ENCODE results near the gene TNFAIP8L1.

TNFAIP8L1 gene

DNA sequence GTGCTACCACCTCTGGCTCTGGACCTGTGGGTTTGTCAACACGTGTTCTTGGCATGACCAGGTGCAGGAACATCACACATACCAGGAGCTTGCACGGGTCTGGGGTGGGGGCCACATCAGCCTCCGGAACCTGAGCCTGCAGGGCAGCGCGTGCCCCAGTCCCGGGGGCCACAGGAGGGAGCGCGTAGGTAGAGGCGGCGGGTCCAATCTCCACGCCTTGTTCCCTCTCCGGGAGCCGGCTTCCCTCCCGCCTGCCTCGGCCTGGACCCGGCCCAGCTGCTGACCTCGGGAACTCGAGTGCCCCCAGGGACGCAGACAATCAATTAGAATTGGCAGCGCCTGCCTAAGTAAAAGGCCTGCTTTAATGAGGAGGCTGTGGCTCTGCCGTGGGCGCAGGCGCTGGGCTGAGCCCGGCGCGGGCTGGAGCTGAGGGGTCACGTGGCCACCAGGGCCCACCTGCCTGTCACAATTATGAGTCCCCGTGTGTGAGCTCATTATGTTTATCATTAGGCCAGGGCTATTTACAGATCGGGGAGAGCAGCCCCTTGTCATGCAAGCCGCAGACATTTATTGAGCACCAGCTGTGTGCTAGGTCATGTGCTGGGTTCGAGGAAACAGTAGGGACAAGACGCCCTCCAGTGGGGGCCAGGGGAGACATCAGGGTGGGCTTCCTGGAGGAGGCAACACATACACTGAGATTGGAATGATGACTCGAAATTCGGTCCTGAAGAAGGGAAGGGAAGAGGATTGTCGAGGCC lies 32.2 kb upstream of the TNFAIP8L1 start:
- DNase-seq, result peak in 22 of 42 donors; percentile 8 to 57 (median 34)
- intact Hi-C loops (cut with DNase I), result no loop called here

DNA sequence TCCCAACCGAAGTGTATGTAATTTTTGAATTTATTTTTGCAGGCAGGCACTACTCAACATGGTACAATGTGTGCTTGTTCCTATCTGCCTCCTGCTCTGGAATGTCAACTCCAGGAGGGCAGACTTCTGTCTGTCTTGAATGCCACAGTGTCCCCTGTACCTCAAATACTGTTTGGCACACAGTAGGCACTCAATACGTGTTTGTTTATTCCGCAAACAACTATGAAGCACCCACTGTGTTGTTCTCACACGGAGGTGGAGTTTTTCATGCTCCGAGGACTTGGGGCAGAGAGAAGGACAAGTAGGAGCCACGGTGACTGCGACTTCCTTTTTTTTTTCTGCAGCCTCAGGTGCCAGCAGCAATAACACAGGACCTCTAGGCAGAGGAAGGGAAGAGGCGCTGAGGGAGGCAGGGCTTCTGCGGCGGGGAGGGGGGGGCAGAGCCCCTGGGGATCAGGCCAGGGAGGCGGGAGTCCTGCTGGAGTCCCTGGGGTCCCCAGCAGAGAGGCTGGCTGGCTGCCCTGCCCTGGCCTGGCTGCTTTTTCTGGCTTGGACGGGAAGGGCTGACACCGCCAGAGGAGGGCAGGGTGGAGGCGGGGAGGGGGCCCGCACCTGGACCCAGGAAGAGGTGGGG lies 29.3 kb upstream of the TNFAIP8L1 start:
- DNase-seq, result peak in 6 of 42 donors; percentile 5 to 18 (median 13)
- intact Hi-C loops (cut with DNase I), result no loop called here

DNA sequence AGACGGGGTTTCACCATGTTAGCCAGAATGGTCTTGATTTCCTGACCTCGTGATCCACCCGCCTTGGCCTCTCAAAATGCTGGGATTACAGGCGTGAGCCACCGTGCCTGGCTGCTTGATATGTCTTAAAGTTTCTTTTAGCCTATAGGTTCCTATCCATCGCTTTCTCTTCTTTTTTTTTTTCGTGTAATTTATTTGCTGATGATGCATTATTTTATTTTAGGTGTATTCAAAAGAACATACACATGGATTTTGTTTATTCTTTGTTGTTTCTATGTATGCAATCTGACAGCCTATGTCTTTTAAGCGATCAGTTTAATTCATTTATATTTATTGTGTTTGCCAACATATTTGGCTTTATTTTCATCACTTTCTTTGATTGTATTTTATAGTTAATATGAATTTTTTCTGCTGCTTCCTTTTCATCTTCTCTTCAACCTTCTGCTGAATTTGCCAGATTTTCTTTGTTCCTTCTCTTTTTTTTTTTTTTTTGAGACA lies 26.0 kb upstream of the TNFAIP8L1 start:
- intact Hi-C loops (cut with DNase I), result no loop called here
- no peak for DNase-seq

DNA sequence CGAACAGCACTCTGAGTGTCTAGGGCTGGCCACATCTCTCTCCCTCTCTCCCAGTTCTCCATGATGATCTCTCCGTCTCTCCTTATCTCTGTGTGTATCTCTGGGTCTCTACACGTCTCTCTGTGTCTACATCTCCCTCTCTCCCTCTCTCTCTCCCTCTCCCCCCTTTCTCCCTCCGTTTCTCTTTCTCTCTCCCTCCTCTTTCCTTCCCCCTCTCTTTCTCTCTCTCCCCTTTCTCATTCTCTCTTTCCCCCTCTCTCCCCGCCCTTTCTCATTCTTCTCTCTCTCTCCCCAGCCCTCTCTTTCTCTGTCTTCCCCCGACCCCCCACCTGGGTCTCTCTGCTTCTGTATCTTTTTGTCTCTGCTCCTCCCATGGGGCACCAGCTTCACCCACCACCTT lies 21.3 kb upstream of the TNFAIP8L1 start:
- no peak for DNase-seq
- intact Hi-C loops (cut with DNase I), result no loop called here

DNA sequence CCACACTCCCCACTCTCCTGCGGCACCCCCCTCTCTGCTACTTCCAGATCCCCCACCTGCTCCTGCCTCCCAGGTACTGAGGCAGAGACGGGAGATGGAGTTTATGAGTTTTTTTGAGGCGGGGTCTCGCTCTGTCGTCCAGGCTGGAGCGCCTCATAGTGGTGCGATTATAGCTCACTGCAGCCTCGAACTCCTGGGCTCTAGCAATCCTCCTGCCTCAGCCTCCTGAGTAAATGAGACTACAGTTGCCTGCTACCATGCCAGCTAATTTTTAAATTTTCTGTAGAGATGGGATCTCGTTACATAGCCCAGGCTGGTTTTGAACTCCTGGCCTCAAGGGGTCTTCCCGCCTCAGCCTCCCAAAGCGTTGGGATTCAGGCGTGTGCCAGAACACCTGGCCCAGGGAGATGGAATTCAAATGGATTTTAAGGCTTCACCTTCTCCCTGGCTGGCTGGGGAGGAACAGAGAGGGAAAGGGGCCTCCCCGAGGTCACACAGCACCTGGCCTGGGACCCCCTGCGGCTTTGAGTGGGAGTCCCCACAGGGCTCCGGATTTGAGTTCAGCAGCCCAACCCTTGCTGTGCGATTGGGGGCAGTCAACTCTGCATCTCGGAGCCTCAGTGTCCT lies 19.5 kb upstream of the TNFAIP8L1 start:
- no peak for DNase-seq
- intact Hi-C loops (cut with DNase I), result no loop called here

DNA sequence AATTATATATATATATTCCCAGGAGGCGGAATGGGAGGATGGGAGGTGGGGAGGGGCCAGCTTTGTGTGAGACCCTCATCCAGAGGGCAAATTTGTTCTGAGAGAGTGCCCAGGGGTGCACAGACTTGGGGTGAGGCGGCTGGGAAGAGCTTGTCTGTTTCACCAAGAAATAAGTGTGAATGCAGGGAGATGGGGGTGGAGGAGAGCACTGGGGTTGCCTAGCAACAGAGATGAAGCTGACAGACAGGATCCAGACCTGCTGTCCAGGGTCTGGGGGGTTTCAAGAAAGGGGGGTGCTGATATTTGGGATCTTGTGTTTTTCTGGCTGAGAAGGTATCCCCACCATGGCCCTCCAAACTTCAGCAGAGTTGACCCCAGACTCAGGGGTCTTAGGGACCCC lies 18.6 kb upstream of the TNFAIP8L1 start:
- peak in 22 of 42 donors; percentile 22 to 80 (median 40) for DNase-seq
- intact Hi-C loops (cut with DNase I), result no loop called here

DNA sequence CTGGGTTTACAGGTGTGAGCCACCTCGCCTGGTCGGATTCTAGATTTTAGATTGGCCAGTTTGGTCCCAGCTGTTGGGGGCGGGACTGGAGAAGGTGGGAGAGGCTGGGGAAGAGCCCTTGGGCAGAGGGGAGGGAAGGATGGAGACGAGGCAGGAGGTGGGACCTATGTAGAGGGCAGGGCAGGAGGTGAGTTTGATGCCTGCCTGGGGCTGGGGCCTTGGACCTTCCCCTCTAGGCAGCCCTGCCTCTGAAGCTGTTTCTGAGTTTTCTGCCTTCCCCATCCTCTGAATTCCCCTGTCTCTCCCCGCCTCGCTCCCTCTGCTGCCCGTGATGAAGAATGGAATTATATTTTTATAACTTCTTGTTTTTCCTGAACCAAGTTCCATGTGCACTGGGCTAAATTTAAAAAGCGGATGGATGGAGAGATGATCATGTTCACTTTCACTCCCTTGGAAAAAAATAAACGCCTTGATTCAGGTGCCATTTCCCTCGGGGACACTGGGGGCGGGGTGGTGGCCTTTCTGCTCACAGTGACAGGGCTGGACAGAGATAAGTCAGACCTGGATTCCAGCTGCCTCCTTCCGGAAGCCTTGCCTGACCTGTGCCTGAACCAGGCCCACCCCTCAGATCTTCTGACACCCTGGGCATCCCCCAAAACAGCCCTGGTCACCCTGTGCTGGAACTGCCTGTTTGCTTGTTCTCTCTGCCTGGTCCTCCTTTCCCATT lies 16.5 kb upstream of the TNFAIP8L1 start:
- intact Hi-C loops (cut with DNase I), result no loop called here

DNA sequence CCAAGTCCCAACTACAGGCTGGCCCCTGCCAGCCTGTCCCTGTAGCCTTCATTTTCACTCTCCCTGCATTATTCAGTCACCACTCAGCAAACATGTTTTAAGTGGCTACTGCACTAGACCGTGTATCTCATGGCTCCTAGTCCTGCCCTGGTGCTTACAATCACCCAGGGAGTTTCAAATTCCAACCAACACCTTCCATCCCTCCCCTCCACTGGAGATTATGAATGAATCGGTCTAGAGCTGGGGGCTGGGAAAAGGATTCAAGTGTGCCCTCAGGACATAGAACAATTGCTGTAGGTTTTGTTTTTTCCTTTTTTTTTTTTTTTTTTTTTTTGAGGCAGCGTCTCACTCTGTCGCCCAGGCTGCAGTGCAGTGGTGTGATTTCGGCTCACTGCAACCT lies 15.0 kb upstream of the TNFAIP8L1 start:
- DNase-seq, result no peak
- intact Hi-C loops (cut with DNase I), result no loop called here

More for the DNA sequence above, 16.5 kb upstream of the TNFAIP8L1 start:
- DNase-seq, result peak in 5 of 42 donors; percentile 17 to 57 (median 20)

DNA sequence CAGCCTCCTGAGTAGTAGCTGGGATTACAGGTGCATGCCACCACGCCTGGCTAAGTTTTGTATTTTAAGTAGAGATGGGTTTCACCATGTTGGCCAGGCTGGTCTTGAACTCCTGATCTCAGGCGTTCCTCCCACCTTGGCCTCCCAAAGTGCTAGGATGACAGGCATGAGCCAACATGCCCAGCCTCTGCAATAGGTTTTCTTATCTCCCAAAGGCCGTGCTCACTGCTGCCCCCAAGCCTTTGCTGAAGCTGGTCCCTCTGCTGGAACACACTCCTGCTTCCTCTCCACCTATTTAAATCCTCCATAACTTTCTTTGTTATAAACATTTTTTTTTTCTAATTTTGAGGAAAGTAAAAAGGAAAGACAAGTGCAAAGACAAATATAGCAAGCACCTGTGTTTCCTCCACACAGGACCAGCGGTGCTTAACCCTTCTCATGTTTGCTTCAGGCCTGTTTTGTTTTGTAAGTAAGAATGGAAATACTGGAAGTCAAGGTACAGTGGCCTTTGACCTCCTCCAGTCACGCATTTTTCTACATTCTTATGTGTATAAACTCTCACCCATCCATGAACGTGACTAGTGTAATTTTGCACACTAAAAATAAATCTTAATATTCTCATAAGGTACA lies 14.5 kb upstream of the TNFAIP8L1 start:
- intact Hi-C loops (cut with DNase I), result no loop called here
- peak in 15 of 42 donors; percentile 24 to 72 (median 38) for DNase-seq

DNA sequence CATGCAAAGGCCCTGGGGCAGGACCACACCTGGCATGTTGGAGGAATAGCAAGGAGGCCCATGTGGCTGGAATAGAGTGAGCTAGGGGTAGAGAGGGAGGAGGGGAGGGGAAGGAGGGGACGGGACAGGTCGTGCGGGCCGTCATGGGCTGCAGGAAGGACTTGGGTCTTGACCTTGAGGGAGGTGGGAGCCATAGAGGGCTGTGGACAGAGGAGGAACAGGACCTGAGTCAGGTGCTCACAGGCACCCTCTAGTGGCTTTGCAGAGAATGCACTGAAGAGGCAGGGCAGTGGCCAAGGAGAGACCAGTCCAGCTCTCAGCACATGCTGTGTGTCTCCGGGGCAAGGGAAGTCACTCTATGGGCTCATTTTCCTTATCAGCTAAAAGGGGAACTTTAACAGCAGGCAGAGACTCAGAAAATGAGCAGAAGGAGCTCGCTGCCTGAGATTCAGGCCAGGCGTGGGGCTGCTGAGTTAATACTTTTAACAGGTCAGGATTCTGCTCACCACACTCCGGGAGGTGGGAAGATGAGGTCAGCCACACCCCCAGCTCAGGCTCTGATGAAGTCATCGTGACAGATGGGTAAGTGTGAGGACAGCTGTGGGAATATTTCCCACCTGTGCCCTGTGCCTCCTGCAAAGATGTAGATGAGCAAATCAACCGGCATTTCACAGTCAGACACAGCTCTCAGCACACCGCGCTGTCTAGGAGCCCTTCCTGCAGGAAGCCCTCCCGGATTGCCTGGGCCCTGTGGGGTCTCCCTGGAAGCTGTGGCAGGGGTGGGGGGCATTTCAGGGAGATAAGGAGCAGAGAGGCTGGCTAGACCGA lies 6.0 kb upstream of the TNFAIP8L1 start:
- DNase-seq, result peak in 40 of 42 donors; percentile 22 to 77 (median 54)
- intact Hi-C loops (cut with DNase I), result no loop called here

DNA sequence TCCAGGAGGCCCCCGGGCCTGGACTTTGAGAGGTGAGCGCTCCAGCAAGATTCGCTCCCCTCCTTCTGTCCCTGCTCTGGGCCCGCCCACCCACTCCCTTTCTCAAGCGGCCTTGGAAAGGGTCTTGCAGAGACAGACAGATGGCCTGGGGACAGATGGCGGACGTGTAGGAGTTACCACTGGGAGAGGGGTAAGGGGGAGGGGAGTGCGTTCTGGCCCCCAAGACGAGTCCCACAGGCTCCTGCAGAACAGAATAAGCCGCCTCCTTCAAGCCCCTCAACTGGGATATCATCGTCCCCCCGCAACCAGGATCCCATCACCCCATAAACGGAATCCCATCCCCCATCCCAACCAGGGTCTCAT lies 3.6 kb upstream of the TNFAIP8L1 start:
- intact Hi-C loops (cut with DNase I), result loop anchor here (5.0 kb wide), 1 partner anchor 58 kb away; no protein-coding TSS in a partner anchor
- DNase-seq, result no peak

DNA sequence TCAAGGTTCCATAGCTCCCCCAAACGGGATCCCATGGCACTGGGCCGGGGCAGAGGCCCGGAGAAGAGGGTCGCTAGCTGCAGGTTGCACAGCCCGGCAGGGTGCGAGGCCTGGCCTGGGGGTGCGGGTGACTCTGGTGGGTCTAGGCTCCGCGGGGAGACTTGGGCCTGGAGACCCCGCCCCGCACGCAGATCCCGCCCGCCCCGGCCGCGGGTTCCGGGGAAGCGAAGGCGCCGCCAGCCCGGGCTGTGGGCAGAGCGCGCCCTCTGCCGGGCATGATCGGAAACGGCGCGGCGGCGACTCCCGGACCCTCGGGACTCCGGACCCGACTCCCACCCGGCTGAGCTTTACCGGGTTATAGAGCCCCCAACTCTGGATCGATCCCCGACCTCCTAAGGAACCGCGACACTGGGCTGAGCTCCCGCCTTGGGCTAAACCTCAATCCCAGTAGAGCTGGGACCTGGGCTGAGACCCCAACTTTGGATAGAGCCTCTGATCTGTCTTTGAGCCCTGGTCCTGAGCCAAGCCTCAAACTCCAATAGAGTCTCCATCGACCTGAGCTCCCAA lies 3.1 kb upstream of the TNFAIP8L1 start:
- intact Hi-C loops (cut with DNase I), result loop anchor here (5.0 kb wide), 1 partner anchor 59 kb away; no protein-coding TSS in a partner anchor
- peak in 40 of 42 donors; percentile 34 to 86 (median 69) for DNase-seq

DNA sequence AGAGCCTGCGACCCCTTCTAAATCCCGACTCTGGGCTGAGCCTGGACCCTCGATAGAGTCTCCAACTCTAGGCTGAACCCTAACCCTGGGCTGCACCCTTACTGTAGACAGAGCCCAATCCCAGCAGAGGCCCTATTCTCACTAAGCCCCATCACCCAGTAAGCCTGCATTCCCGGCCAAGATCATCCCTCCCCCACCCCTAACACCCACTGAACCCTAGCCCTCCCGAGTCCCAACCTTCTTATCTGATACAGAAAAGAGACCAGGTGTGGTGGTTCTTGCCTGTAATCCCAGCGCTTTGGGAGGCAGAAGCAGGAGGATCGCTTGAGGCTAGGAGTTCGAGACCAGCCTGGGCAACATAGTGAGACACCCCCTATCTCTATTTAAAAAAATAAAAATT lies 2.6 kb upstream of the TNFAIP8L1 start:
- intact Hi-C loops (cut with DNase I), result loop anchor here (5.0 kb wide), 1 partner anchor 59 kb away; no protein-coding TSS in a partner anchor
- DNase-seq, result no peak

DNA sequence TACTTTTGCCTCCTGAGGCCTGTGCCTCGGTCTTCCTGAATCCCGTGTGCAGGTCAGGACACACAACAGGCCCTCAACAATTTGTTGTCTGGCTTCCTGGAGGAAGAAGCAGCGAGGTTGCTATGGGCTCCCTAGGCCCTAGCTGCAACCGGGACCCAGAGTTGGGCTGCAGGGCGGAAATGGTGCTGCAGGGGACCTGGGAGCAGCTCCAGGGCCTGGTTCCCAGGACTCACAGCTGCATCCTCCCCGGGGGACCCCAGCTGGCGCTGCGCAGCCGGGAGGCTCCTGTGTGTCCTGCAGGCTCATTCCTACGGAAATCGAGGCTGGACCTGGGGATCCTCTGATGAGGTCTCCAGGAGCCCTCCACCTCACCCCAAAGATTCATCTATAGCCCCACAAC lies 999 bp upstream of the TNFAIP8L1 start:
- no peak for DNase-seq
- intact Hi-C loops (cut with DNase I), result loop anchor here (5.0 kb wide), 1 partner anchor 61 kb away; no protein-coding TSS in a partner anchor

DNA sequence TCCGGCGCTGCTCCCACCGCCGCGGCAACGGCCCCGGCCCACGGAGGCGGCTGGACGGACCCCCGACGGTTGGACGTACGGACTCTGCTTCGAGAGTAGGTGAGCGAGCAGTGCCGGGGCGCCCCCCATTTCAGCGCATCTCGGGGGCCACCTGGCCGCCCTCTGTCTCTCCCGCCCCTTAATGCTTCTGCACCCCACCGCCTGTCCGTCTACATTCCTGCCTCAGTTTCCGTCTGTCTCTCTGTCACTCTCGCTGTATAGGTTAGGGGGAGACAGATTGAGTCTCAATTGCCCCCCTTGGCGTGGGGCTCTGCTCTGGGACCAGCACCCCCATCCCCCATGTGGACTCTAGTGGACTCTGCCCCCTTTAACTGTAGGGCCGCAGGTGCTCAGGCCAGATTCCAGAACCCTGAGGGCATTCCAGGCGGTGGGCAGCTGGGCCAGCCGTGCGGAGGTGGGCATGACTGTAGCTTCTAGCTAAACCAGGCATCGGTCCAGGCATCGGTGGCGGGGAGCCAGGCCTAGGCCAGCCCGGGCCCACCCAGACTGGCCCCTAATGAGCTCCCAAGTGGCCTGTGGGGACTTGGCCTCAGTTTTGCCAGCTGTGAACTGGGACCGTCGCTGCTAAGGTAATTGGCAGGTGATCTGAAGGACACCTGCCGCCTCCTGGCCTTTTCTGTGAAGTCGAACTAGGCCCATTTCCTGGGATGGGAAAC lies 373 bp downstream of the TNFAIP8L1 start:
- intact Hi-C loops (cut with DNase I), result loop anchor here (5.0 kb wide), 1 partner anchor 62 kb away; no protein-coding TSS in a partner anchor
- peak in 1 of 42 donors; percentile 26 for DNase-seq

DNA sequence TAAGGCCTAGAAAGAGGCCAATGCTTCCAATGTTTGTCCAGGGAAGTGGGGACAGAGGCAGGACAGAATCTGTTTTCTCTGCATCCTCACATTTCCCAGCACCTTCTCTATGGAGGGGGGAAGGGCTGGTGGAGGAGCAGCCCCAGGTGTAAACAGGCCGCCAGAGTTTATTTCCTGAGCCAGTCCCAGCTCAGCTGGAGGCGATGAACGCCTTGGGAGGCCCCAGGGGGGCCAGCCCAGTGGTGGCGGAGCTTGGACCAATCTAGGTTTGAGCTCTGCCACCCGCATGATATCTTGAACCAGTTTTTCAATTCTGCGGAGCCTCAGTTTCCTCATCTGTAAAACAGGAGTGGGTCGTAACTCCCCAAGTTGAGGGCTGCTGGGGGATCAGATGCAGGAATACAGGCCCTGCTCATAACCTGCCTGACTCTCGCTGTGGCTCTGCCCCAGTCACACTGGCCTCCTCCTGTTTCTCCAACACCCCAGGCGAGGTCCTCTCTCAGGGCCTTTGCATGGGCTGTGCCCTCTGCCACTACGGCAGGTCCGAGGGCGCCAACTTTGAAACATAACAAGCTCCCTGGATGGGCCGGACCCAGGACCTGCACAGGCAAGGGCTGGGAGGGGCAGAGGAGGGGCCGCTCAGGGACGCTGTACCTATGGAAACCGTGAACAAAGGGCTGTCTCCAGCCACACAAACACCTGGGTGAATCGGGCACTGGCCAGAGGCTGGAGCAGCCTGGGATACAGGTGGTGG lies 1.1 kb downstream of the TNFAIP8L1 start:
- DNase-seq, result no peak
- intact Hi-C loops (cut with DNase I), result no loop called here
